Measurements from ENCODE around the gene HMOX2.

Gene HMOX2

GRCh38 chr16:4475880-4476788 is at the start of gene HMOX2 (continued):
- TF ChIP-seq ZNF449 (tag by site-specific recombination; IDR thresholded peaks at IDR 0.05) (no peak), ZBTB8A (tag by site-specific recombination; IDR thresholded peaks at IDR 0.05) (peak; percentile 99), ZIC2 (tag by site-specific recombination; IDR thresholded peaks at IDR 0.05) (peak; percentile 69), GLIS2 (tag by site-specific recombination; IDR thresholded peaks at IDR 0.05) (peak; percentile 90; the same call in 1 of the 2 replicates), HOXA7 (CRISPR knock-in tag; IDR thresholded peaks at IDR 0.05; ENCODE audit: borderline replicate concordance) (no peak), KLF7 (tag by site-specific recombination; IDR thresholded peaks at IDR 0.05; ENCODE audit: borderline replicate concordance) (no peak; the same call in 1 of the 2 replicates), OSR2 (tag by site-specific recombination; IDR thresholded peaks at IDR 0.05) (no peak), ZNF600 (tag by site-specific recombination; IDR thresholded peaks at IDR 0.05) (no peak), ZBTB7A (tag by site-specific recombination; IDR thresholded peaks at IDR 0.05; ENCODE audit: low read depth) (peak; percentile 66; the same call in 1 of the 2 replicates), ZNF664 (tag by site-specific recombination; IDR thresholded peaks at IDR 0.05) (no peak), ZNF658 (tag by site-specific recombination; IDR thresholded peaks at IDR 0.05) (no peak), KLF9 (tag by site-specific recombination; IDR thresholded peaks at IDR 0.05; ENCODE audit: low read depth) (peak; percentile 98), GLI4 (tag by site-specific recombination; IDR thresholded peaks at IDR 0.05) (no peak), EGR2 (tag by site-specific recombination; IDR thresholded peaks at IDR 0.05; ENCODE audit: low read depth) (peak; percentile 72), ZNF37A (tag by site-specific recombination; IDR thresholded peaks at IDR 0.05) (no peak), ZNF24 (tag by site-specific recombination; IDR thresholded peaks at IDR 0.05) (no peak), ZNF596 (tag by site-specific recombination; IDR thresholded peaks at IDR 0.05) (no peak), SP7 (tag by site-specific recombination; IDR thresholded peaks at IDR 0.05) (peak; percentile 76), SP2 (tag by site-specific recombination; IDR thresholded peaks at IDR 0.05) (peak; percentile 91), GLIS1 (tag by site-specific recombination; IDR thresholded peaks at IDR 0.05) (peak; percentile 41; the same call in 1 of the 2 replicates)
- TF ChIP-seq, protein P1, sequence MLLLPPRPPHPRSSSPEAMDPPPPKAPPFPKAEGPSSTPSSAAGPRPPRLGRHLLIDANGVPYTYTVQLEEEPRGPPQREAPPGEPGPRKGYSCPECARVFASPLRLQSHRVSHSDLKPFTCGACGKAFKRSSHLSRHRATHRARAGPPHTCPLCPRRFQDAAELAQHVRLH (tag by site-specific recombination; IDR thresholded peaks at IDR 0.05), result no peak
- TF ChIP-seq, protein P2, sequence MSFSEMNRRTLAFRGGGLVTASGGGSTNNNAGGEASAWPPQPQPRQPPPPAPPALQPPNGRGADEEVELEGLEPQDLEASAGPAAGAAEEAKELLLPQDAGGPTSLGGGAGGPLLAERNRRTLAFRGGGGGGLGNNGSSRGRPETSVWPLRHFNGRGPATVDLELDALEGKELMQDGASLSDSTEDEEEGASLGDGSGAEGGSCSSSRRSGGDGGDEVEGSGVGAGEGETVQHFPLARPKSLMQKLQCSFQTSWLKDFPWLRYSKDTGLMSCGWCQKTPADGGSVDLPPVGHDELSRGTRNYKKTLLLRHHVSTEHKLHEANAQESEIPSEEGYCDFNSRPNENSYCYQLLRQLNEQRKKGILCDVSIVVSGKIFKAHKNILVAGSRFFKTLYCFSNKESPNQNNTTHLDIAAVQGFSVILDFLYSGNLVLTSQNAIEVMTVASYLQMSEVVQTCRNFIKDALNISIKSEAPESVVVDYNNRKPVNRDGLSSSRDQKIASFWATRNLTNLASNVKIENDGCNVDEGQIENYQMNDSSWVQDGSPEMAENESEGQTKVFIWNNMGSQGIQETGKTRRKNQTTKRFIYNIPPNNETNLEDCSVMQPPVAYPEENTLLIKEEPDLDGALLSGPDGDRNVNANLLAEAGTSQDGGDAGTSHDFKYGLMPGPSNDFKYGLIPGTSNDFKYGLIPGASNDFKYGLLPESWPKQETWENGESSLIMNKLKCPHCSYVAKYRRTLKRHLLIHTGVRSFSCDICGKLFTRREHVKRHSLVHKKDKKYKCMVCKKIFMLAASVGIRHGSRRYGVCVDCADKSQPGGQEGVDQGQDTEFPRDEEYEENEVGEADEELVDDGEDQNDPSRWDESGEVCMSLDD (tag by site-specific recombination; IDR thresholded peaks at IDR 0.05), result no peak
- TF ChIP-seq, protein P3, sequence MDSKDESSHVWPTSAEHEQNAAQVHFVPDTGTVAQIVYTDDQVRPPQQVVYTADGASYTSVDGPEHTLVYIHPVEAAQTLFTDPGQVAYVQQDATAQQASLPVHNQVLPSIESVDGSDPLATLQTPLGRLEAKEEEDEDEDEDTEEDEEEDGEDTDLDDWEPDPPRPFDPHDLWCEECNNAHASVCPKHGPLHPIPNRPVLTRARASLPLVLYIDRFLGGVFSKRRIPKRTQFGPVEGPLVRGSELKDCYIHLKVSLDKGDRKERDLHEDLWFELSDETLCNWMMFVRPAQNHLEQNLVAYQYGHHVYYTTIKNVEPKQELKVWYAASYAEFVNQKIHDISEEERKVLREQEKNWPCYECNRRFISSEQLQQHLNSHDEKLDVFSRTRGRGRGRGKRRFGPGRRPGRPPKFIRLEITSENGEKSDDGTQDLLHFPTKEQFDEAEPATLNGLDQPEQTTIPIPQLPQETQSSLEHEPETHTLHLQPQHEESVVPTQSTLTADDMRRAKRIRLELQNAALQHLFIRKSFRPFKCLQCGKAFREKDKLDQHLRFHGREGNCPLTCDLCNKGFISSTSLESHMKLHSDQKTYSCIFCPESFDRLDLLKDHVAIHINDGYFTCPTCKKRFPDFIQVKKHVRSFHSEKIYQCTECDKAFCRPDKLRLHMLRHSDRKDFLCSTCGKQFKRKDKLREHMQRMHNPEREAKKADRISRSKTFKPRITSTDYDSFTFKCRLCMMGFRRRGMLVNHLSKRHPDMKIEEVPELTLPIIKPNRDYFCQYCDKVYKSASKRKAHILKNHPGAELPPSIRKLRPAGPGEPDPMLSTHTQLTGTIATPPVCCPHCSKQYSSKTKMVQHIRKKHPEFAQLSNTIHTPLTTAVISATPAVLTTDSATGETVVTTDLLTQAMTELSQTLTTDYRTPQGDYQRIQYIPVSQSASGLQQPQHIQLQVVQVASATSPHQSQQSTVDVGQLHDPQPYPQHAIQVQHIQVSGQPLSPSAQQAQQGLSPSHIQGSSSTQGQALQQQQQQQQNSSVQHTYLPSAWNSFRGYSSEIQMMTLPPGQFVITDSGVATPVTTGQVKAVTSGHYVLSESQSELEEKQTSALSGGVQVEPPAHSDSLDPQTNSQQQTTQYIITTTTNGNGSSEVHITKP (tag by site-specific recombination; IDR thresholded peaks at IDR 0.05), result peak; percentile 33; the same call in 1 of the 2 replicates
- TF ChIP-seq, protein P4, sequence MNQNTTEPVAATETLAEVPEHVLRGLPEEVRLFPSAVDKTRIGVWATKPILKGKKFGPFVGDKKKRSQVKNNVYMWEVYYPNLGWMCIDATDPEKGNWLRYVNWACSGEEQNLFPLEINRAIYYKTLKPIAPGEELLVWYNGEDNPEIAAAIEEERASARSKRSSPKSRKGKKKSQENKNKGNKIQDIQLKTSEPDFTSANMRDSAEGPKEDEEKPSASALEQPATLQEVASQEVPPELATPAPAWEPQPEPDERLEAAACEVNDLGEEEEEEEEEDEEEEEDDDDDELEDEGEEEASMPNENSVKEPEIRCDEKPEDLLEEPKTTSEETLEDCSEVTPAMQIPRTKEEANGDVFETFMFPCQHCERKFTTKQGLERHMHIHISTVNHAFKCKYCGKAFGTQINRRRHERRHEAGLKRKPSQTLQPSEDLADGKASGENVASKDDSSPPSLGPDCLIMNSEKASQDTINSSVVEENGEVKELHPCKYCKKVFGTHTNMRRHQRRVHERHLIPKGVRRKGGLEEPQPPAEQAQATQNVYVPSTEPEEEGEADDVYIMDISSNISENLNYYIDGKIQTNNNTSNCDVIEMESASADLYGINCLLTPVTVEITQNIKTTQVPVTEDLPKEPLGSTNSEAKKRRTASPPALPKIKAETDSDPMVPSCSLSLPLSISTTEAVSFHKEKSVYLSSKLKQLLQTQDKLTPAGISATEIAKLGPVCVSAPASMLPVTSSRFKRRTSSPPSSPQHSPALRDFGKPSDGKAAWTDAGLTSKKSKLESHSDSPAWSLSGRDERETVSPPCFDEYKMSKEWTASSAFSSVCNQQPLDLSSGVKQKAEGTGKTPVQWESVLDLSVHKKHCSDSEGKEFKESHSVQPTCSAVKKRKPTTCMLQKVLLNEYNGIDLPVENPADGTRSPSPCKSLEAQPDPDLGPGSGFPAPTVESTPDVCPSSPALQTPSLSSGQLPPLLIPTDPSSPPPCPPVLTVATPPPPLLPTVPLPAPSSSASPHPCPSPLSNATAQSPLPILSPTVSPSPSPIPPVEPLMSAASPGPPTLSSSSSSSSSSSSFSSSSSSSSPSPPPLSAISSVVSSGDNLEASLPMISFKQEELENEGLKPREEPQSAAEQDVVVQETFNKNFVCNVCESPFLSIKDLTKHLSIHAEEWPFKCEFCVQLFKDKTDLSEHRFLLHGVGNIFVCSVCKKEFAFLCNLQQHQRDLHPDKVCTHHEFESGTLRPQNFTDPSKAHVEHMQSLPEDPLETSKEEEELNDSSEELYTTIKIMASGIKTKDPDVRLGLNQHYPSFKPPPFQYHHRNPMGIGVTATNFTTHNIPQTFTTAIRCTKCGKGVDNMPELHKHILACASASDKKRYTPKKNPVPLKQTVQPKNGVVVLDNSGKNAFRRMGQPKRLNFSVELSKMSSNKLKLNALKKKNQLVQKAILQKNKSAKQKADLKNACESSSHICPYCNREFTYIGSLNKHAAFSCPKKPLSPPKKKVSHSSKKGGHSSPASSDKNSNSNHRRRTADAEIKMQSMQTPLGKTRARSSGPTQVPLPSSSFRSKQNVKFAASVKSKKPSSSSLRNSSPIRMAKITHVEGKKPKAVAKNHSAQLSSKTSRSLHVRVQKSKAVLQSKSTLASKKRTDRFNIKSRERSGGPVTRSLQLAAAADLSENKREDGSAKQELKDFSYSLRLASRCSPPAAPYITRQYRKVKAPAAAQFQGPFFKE (tag by site-specific recombination; IDR thresholded peaks at IDR 0.05; ENCODE audit: borderline replicate concordance), result 0 out of 2 replicates have a peak, but pooled peaks have one; percentile 24

Measured in HEK293 (cell line).